T-helper 17 cell (primary cell): ENCODE results near the gene MXD1. TPM values are rescaled to one million over a fixed set of nuclear protein-coding genes. Genes with fewer than 3 reads are reported as not detected.

Experiments
- ATAC-seq: fragments of 150-1000 bp; cut with Tn5 transposase; 2 replicates; pipeline ENCODE4 v1.10.0; 2021; ENCODE audit warnings: mild to moderate bottlenecking, moderate library complexity
- DNase-seq, 3 donors: peaks; one replicate each; pipeline versions ENCODE4 v3.0.0 to v3.0.0-alpha.2; 2020 to 2021
- H3K9me3 ChIP-seq: one replicate; pipeline ENCODE4 v1.7.0; 2013; ENCODE audit warnings: low read length, mild to moderate bottlenecking; ENCODE audit not compliant: control insufficient read depth, poor library complexity, severe bottlenecking
- H3K27ac Mint-ChIP-seq: one replicate; pipeline ENCODE4 v1.8.0; 2022; ENCODE audit warnings: mild to moderate bottlenecking, moderate library complexity, mixed read lengths
- H3K27me3 Mint-ChIP-seq: one replicate; pipeline ENCODE4 v1.8.0; 2022; ENCODE audit warnings: mixed read lengths
- H3K36me3 Mint-ChIP-seq: one replicate; pipeline ENCODE4 v1.8.0; 2022; ENCODE audit warnings: low read depth, mixed read lengths
- H3K4me1 Mint-ChIP-seq: one replicate; pipeline ENCODE4 v1.8.0; 2022; ENCODE audit warnings: mild to moderate bottlenecking, mixed read lengths
- H3K4me3 Mint-ChIP-seq: one replicate; pipeline ENCODE4 v1.8.0; 2022; ENCODE audit warnings: mild to moderate bottlenecking, moderate library complexity, mixed read lengths
- total RNA-seq, 4 donors: library from RNA in 2 of 4; stranded (reverse) in 2 of 4; gene quantifications; one replicate each; pipeline ENCODE4 v1.2.3 and lab custom pipeline; 2022 to 2026

The MXD1 gene
- total RNA-seq, 2 donors from 2014 or later = 45.0 to 46.2 TPM

DNA sequence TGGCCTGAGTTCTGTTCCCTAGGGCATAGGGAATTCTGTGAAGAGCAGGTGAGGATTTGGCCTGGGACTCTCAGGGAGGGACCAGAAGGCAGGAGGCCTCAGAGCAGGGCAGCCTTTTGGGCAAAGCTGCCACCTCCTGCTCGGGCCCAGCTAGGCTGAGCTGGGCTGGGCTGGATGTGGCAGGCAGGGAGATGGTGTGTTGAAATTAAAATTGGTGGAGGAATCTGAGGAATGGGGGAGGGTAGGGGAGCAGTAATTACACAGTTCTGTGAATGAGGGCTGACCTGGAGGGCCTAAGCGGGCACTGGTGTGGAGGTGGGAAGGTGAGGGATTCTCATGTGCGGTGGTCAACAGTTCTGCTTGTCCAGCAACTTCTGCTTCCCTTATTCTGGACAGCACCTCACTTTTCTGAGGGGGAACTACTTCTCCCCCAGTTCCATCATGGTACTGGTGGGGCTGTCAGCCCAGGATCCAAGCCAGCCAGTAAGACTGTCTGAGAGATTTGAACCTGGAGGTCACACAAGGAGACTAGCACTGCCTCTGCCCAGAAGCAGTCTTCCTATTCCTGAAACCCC lies 68.6 kb downstream of the MXD1 start:
- Mint-ChIP-seq H3K27me3 (no peaks in the 10 kb centered on the region), H3K36me3 (no peaks in the 10 kb centered on the region), H3K4me1 (peaks cover 5% of the 10 kb centered on the region), H3K27ac (peak overlapping the region; percentile 37), H3K4me3 (no peak overlapping the region)
- no peaks in the 10 kb centered on the region for H3K9me3 ChIP-seq
- no peak for DNase-seq
- no peak for ATAC-seq

DNA sequence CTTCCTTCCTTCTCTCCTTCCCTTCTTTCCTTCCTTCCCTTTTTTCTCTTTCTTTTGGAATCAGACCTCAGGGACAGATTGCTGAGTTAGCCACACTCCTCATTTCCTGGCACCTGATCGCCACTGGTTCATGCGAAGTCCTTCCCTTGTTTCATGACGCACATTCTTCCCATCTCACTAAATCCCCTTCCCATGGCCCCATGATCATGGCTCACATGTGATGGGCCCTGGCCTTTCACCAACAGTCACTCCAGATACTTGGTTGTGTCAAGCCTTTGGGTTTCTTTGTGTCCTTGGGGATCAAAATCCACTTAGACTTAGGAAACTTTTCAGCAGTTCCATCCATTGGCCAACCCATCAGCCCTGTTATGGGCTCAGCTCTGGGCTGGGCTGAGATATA lies 70.3 kb downstream of the MXD1 start:
- H3K9me3 ChIP-seq = no peaks in the 10 kb centered on the region
- no peaks in the 10 kb centered on the region for H3K27me3 Mint-ChIP-seq
- no peaks in the 10 kb centered on the region for H3K36me3 Mint-ChIP-seq
- H3K4me3 Mint-ChIP-seq = no peak overlapping the region
- no peak for ATAC-seq
- DNase-seq = no peak
- H3K4me1 Mint-ChIP-seq = peaks cover 5% of the 10 kb centered on the region
- H3K27ac Mint-ChIP-seq = peak overlapping the region; percentile 91

DNA sequence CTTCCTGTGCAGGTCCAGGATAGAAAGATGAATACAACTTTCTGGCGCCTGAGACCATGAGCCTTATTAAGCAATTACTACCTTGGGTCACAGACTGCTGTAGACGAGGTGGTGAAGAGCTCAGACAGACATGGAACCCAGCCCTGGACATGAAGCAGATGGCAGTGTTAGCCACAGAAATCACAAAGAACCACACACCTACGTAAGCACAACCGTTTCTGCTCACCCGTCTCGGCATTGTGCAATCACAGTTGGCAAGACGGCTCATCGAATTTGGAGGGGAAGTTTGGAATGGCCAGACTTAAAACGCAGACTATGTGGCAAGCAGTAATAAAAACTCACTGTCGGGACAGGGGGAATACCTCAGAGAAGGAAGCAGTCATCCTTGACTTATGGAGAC lies 70.8 kb downstream of the MXD1 start:
- H3K4me1 Mint-ChIP-seq = peaks cover 5% of the 10 kb centered on the region
- ATAC-seq (peak; percentile 28), DNase-seq (no peak)
- peak overlapping the region; percentile 91 for H3K27ac Mint-ChIP-seq
- H3K4me3 Mint-ChIP-seq = no peak overlapping the region
- H3K27me3 Mint-ChIP-seq = no peaks in the 10 kb centered on the region
- no peaks in the 10 kb centered on the region for H3K9me3 ChIP-seq
- no peaks in the 10 kb centered on the region for H3K36me3 Mint-ChIP-seq

DNA sequence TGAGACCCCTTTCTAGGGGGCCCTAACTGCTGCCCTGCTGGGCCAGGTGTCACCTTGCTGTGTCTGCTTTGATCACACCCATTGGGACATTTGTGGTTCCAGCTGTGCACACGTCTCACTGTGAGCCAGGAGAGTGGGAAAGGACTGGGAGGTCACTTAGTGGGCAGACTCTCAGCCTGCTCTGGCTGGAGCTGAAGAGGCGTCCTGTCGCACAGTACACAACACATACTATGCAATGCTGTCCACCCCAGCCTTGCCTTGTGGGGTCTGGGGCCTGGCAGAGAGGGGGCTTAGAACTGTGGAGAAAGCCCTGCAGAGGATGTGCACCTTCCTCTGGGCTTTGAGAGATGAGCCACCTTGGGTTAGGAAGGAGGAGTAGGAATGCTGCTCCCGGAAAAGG lies 71.8 kb downstream of the MXD1 start:
- Mint-ChIP-seq H3K27ac (no peak overlapping the region), H3K36me3 (no peaks in the 10 kb centered on the region), H3K27me3 (no peaks in the 10 kb centered on the region), H3K4me1 (peaks cover 5% of the 10 kb centered on the region), H3K4me3 (no peak overlapping the region)
- DNase-seq (no peak), ATAC-seq (no peak)
- no peaks in the 10 kb centered on the region for H3K9me3 ChIP-seq

DNA sequence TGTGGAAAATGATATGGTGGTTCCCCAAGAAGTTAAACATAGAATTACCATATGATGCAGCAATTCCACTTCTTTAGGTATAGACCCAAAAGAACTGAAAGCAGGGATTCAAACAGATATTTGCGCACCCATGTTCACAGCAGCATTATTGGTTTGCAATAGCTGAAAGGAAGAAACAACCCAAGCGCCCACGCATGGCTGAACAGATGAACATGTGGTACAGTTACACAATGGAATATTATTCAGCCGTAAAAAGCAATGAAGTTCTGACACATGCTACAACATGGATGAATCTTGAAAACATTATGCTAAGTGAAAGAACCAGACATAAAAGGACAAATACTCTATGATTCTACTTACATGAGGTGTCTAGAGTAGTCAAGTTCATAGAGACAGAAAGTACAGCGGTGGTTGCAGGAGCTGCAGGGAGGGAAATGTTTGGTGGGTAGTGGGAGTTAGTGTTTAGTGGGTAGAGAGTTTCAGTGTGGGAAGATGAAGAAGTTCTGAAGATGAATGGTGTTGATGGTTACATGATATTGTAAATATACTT lies 73.3 kb downstream of the MXD1 start:
- H3K4me3 Mint-ChIP-seq = no peak overlapping the region
- no peak for DNase-seq
- H3K4me1 Mint-ChIP-seq = peaks cover 3% of the 10 kb centered on the region
- no peaks in the 10 kb centered on the region for H3K27me3 Mint-ChIP-seq
- H3K9me3 ChIP-seq = no peaks in the 10 kb centered on the region
- H3K36me3 Mint-ChIP-seq = no peaks in the 10 kb centered on the region
- peak overlapping the region; percentile 29 for H3K27ac Mint-ChIP-seq
- no peak for ATAC-seq

DNA sequence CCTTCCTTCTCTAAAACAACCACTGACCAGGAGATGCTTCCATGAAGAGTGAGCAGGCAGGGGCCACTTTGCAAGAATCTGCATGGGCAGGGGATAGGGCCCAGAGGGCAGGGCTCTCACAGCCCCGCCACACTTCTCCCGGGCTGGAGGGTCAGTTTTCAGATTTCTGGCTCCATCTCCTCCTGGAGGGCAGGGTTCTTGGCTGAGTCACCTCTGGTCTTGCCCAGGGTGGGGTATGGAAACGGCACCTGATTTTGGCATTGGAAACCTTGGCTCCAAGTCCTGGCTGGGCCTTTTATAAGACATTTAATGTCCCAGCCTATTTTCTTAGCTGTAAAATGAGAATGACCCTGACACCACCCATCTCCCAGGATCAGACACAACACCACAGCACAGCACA lies 74.1 kb downstream of the MXD1 start:
- no peaks in the 10 kb centered on the region for H3K9me3 ChIP-seq
- no peak overlapping the region for H3K4me3 Mint-ChIP-seq
- no peak for DNase-seq
- no peak for ATAC-seq
- H3K27ac Mint-ChIP-seq = no peak overlapping the region
- no peaks in the 10 kb centered on the region for H3K27me3 Mint-ChIP-seq
- H3K36me3 Mint-ChIP-seq = no peaks in the 10 kb centered on the region
- H3K4me1 Mint-ChIP-seq = peaks cover 3% of the 10 kb centered on the region

DNA sequence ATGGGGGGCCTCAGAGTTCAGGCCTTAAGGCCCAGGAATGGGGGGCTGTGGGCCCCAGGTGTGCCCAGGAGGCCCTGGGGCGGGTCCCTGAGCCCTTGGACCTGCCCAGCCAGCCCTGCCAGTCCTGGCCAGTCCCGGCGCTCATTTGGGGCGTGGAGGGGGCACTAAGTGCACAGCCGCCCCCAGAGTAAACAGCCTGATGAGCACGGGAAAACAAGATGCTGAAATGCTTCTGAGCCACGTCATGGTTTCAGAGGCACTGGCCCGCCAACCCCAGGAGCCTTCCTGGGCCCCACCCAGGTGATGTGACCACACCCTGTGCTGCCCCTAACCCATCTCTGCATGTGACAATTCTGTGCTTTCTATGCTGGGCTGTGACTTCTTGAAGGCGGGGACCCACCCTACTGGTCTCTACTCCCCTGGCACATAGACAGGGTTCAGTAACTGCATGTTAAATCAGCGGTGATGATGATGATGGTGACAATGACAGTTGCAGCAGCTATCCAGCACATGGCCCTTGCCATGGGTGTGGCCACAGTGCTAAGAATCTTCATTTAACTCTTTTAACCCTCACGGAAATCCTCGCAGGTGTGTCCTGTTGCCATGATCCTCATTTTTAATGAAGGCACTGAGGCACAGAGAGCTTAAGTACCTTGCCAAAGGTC lies 74.7 kb downstream of the MXD1 start:
- no peak for DNase-seq
- Mint-ChIP-seq H3K36me3 (no peaks in the 10 kb centered on the region), H3K4me3 (no peak overlapping the region), H3K27ac (no peak overlapping the region), H3K27me3 (no peaks in the 10 kb centered on the region), H3K4me1 (peaks cover 6% of the 10 kb centered on the region)
- ATAC-seq = no peak
- no peaks in the 10 kb centered on the region for H3K9me3 ChIP-seq

Other genes with a start within 250 kb of the MXD1 start
- 10 to 100 TPM; 11.4 to 13.4 TPM for gene ANXA4, start 173.0 kb upstream of the MXD1 start, total RNA-seq
- gene GMCL1, start 85.4 kb upstream of the MXD1 start, total RNA-seq = 10 to 100 TPM; 25.1 to 26.0 TPM
- 10 to 100 TPM; 33.5 to 38.6 TPM for gene SNRNP27, start 21.2 kb upstream of the MXD1 start, total RNA-seq
- gene ASPRV1, start 46.5 kb downstream of the MXD1 start, total RNA-seq = 1 to 10 TPM; 1.1 to 1.7 TPM
- gene PCBP1, start 172.4 kb downstream of the MXD1 start, total RNA-seq = 100 to 1,000 TPM; 334 to 345 TPM